ENCODE data around the gene PPP2R1B.

DNA sequence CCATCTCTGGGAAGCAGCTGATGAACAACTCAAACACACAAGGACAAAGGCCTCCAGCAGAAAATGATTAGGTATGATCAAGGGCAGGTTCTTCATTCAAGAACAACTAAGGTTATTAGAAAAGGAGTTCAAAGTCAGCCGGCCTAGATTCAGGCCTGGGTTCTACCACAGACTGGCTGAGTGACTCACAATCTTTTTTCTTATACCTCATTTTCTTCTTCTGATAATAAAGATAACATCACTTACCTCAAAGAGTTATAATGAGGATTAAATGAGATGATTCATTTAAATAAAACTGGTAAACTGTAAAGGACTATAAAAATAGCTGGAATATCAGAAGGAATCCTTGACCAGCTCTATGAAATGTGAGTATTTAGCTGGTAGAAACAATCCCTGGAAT is 49.3 kb upstream of the PPP2R1B start:
- TF ChIP-seq, protein P1, sequence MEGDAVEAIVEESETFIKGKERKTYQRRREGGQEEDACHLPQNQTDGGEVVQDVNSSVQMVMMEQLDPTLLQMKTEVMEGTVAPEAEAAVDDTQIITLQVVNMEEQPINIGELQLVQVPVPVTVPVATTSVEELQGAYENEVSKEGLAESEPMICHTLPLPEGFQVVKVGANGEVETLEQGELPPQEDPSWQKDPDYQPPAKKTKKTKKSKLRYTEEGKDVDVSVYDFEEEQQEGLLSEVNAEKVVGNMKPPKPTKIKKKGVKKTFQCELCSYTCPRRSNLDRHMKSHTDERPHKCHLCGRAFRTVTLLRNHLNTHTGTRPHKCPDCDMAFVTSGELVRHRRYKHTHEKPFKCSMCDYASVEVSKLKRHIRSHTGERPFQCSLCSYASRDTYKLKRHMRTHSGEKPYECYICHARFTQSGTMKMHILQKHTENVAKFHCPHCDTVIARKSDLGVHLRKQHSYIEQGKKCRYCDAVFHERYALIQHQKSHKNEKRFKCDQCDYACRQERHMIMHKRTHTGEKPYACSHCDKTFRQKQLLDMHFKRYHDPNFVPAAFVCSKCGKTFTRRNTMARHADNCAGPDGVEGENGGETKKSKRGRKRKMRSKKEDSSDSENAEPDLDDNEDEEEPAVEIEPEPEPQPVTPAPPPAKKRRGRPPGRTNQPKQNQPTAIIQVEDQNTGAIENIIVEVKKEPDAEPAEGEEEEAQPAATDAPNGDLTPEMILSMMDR (IDR thresholded peaks at IDR 0.05) = no peak
- no peak for TF ChIP-seq POLR2A (IDR thresholded peaks at IDR 0.05)
- no peak for TF ChIP-seq POLR2AphosphoS5 (IDR thresholded peaks at IDR 0.05)

Measured in prostate gland (tissue), 2 donors.